WTC11 (cell line): ENCODE data around the gene IDH3A. TPM values are rescaled to one million over a fixed set of nuclear protein-coding genes. Genes with fewer than 3 reads are reported as not detected.
A peak's percentile ranks its signal among the peaks of the same experiment; 100 is the strongest.

Source experiments
- ATAC-seq: fragments of 200-7000 bp; cut with Tn5 transposase; 2 replicates; pipeline ENCODE4 v1.10.0; 2021; ENCODE audit warnings: mild to moderate bottlenecking, moderate library complexity
- CTCF ChIA-PET: fragments of 300-600 bp; sonication (Branson Sonifier 250); formaldehyde crosslinking; loops from one replicate; lab custom pipeline; 2021; ENCODE audit warnings: antibody characterized with exemption; lab: Charles Lee
- POLR2A ChIA-PET: fragments of 350-600 bp; sonication (Branson Sonifier 250); formaldehyde crosslinking; loops from one replicate; lab custom pipeline; 2021; ENCODE audit warnings: antibody characterized with exemption; lab: Charles Lee
- DNase-seq: peaks from one replicate; pipeline ENCODE4 v3.0.0; 2021; ENCODE audit warnings: low spot score
- H3K27ac Mint-ChIP-seq: 2 replicates; pipeline ENCODE4 v1.8.0; 2021; ENCODE audit warnings: mixed read lengths
- H3K27me3 Mint-ChIP-seq: 2 replicates; pipeline ENCODE4 v1.8.0; 2021; ENCODE audit warnings: low read depth, mild to moderate bottlenecking, moderate library complexity, mixed read lengths
- H3K36me3 Mint-ChIP-seq: 2 replicates; pipeline ENCODE4 v1.8.0; 2021; ENCODE audit warnings: mixed read lengths
- H3K4me1 Mint-ChIP-seq: 2 replicates; pipeline ENCODE4 v1.8.0; 2022; ENCODE audit warnings: mixed read lengths
- H3K4me3 Mint-ChIP-seq: 2 replicates; pipeline ENCODE4 v1.8.0; 2021; ENCODE audit warnings: mild to moderate bottlenecking, moderate library complexity, mixed read lengths
- H3K9me3 Mint-ChIP-seq: 2 replicates; pipeline ENCODE4 v1.8.0; 2021; ENCODE audit warnings: mixed read lengths
- EMX1 ChIP-seq: fragments of 250-450 bp; sonication (Bioruptor Pico); IDR thresholded peaks from 2 replicates; pipeline ENCODE4 v1.8.0; 2021; ENCODE audit warnings: mild to moderate bottlenecking
- FOXK1 ChIP-seq: sonication (generic); formaldehyde crosslinking; IDR thresholded peaks from 2 replicates; pipeline ENCODE4 v1.8.0; 2022; ENCODE audit warnings: mild to moderate bottlenecking, moderate library complexity, missing genetic modification reagents
- GTF2I ChIP-seq: fragments of 250-450 bp; sonication (Bioruptor Pico); conservative IDR thresholded peaks from 2 replicates; pipeline ENCODE4 v1.4.0; 2021; ENCODE audit warnings: mild to moderate bottlenecking
- JUN ChIP-seq: sonication (generic); formaldehyde crosslinking; IDR thresholded peaks from 2 replicates; pipeline ENCODE4 v1.8.0; 2023; ENCODE audit warnings: mild to moderate bottlenecking, missing genetic modification reagents
- KAT7 ChIP-seq: sonication (generic); formaldehyde crosslinking; IDR thresholded peaks from 2 replicates; pipeline ENCODE4 v1.8.1; 2023; ENCODE audit warnings: missing genetic modification reagents, mild to moderate bottlenecking, borderline replicate concordance
- NFE2L1 ChIP-seq: sonication (generic); formaldehyde crosslinking; IDR thresholded peaks from 2 replicates; pipeline ENCODE4 v1.8.1; 2023; ENCODE audit warnings: missing genetic modification reagents
- NFYB ChIP-seq: sonication (generic); formaldehyde crosslinking; conservative IDR thresholded peaks from 2 replicates; pipeline ENCODE4 v1.8.0; 2022; ENCODE audit warnings: low read depth, missing genetic modification reagents
- NR1H2 ChIP-seq: sonication (generic); formaldehyde crosslinking; IDR thresholded peaks from 2 replicates; pipeline ENCODE4 v1.9.0; 2021; ENCODE audit warnings: mild to moderate bottlenecking, moderate library complexity, missing genetic modification reagents
- SMAD4 ChIP-seq: sonication (generic); formaldehyde crosslinking; IDR thresholded peaks from 2 replicates; pipeline ENCODE4 v1.8.0; 2022; ENCODE audit warnings: mild to moderate bottlenecking, missing genetic modification reagents
- ZNF219 ChIP-seq: sonication (generic); formaldehyde crosslinking; IDR thresholded peaks from 2 replicates; pipeline ENCODE4 v1.8.0; 2023; ENCODE audit warnings: missing genetic modification reagents, mild to moderate bottlenecking, borderline replicate concordance
- ZNF232 ChIP-seq: sonication (generic); formaldehyde crosslinking; IDR thresholded peaks from 2 replicates; pipeline ENCODE4 v1.8.0; 2022; ENCODE audit warnings: mild to moderate bottlenecking, missing genetic modification reagents
- total RNA-seq: library from RNA; stranded (reverse); gene quantifications from 3 replicates; pipeline ENCODE4 v1.2.3, GENCODE V29; 2021
- TF ChIP-seq, protein P1 (sequence below): sonication (generic); formaldehyde crosslinking; conservative IDR thresholded peaks from 2 replicates; pipeline ENCODE4 v1.8.1; 2022; ENCODE audit warnings: mild to moderate bottlenecking, missing genetic modification reagents
- TF ChIP-seq, protein P2 (sequence below): sonication (generic); formaldehyde crosslinking; IDR thresholded peaks from 2 replicates; pipeline ENCODE4 v1.8.0; 2022; ENCODE audit warnings: mild to moderate bottlenecking, missing genetic modification reagents
- TF ChIP-seq, protein P3 (sequence below): fragments of 250-450 bp; sonication (Bioruptor Pico); IDR thresholded peaks from 2 replicates; pipeline ENCODE4 v2.1.2; 2022; ENCODE audit warnings: mild to moderate bottlenecking, moderate library complexity
- TF ChIP-seq, protein P4 (sequence below): sonication (generic); formaldehyde crosslinking; IDR thresholded peaks from 2 replicates; pipeline ENCODE4 v1.8.0; 2022; ENCODE audit warnings: mild to moderate bottlenecking, missing genetic modification reagents
- TF ChIP-seq, protein P5 (sequence below): sonication (generic); formaldehyde crosslinking; IDR thresholded peaks from 2 replicates; pipeline ENCODE4 v1.8.0; 2022; ENCODE audit warnings: missing genetic modification reagents
- TF ChIP-seq, protein P6 (sequence below): sonication (generic); formaldehyde crosslinking; IDR thresholded peaks from 2 replicates; pipeline ENCODE4 v1.8.0; 2023; ENCODE audit warnings: missing genetic modification reagents
- TF ChIP-seq, protein P7 (sequence below): sonication (generic); formaldehyde crosslinking; IDR thresholded peaks from 2 replicates; pipeline ENCODE4 v1.8.1; 2022; ENCODE audit warnings: mild to moderate bottlenecking, moderate library complexity, missing genetic modification reagents
- TF ChIP-seq, protein P8 (sequence below): sonication (generic); formaldehyde crosslinking; IDR thresholded peaks from 2 replicates; pipeline ENCODE4 v1.8.1; 2022; ENCODE audit warnings: low read depth, missing genetic modification reagents, borderline replicate concordance
- TF ChIP-seq, protein P9 (sequence below): sonication (generic); formaldehyde crosslinking; IDR thresholded peaks from 2 replicates; pipeline ENCODE4 v1.8.1; 2022; ENCODE audit warnings: mild to moderate bottlenecking, missing genetic modification reagents, moderate library complexity, borderline replicate concordance

Gene IDH3A
- total RNA-seq, 1 experiment from 2014 or later, result 56.6 TPM

DNA sequence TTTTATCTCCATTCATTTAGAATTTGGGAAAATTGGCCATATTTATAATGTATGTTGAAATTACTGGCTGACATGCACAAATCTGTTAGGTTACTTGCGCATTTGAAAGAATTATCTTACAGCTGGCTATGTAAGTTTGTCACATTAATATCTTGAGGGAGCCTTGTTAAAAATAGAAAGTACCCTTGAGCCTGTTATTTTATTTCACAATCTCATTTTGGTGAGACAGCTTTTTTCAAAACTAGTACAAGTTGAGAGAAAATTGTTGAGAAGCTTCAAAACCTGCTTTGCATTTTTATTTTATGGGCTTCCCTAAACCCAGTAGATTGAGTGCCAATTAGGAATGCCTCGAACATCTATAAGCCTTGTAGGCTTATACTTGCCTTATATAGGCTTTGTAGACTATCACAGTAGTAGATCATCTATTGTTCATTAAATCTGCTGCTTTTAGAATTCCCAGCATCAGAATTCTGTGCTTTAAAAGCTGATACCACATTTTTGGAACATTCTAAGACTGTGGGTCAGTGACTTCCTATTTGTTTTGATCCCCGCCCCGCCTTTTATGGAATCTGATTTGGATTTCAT is 6.3 kb downstream of the IDH3A start (continued):
- TF ChIP-seq, protein P1, sequence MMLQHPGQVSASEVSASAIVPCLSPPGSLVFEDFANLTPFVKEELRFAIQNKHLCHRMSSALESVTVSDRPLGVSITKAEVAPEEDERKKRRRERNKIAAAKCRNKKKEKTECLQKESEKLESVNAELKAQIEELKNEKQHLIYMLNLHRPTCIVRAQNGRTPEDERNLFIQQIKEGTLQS (CRISPR knock-in tag), result no peak
- TF ChIP-seq, all 79 proteins: peak for 0

DNA sequence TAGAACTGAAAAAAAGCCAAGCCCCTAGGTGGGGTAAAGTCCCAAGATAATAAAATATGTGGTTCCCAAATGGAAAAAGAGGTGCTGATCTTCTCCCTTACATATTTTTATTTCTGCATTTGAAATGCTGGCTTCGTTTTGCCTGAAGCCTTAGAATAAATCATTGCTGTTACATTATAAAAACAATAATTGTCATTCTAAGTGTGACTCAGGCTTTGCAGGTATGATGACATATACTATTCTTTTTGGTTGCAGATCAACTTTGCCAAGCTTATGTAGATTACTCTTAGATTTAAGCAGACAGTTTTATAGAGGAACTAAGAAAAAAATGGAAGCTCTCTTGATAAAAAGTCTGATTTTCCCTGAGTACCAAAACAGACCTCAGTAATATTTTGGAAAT is 7.5 kb downstream of the IDH3A start:
- ATAC-seq (no peak), DNase-seq (no peak)
- CTCF ChIA-PET, result interaction anchor here (0.6 to 2.0 kb wide), 6 partner anchors 16 to 85 kb away, joined by 3 to 10 read pairs (median 4); no protein-coding TSS in a partner anchor
- peak overlapping the region; percentile 64 for H3K27ac Mint-ChIP-seq
- POLR2A ChIA-PET, result no interaction called here
- no peaks in the 10 kb centered on the region for H3K9me3 Mint-ChIP-seq
- H3K27me3 Mint-ChIP-seq, result no peaks in the 10 kb centered on the region
- 0 out of 2 replicates have a peak overlapping the region, but pooled peaks have one; percentile 16 for H3K4me3 Mint-ChIP-seq
- TF ChIP-seq KAT7 (CRISPR knock-in tag) (no peak), NFYB (CRISPR knock-in tag) (no peak)
- H3K36me3 Mint-ChIP-seq, result peaks cover 2% of the 10 kb centered on the region; the same call in 1 of the 2 replicates
- peaks cover 30% of the 10 kb centered on the region for H3K4me1 Mint-ChIP-seq

DNA sequence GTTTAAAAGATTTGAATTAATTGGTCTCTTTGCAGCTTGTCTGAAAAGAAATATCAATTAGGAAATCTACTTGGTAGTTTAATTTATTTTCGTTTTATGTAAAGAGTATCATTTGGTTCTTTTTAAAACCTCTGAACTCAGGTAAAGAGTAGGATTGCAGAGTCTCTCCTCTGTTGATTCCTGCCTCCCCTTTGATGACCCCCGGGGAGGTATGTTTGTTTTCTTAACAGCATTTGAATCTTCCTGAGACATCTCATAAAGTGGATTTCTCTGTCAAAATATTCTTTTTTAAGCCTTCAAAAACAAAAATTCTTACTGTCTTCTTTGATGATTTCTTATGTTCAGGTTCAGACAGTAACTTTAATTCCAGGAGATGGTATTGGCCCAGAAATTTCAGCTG is 8.0 kb downstream of the IDH3A start:
- DNase-seq, result no peak
- H3K27ac Mint-ChIP-seq, result peak overlapping the region; percentile 64
- peaks cover 30% of the 10 kb centered on the region for H3K4me1 Mint-ChIP-seq
- CTCF ChIA-PET, result interaction anchor here (0.6 to 2.0 kb wide), 5 partner anchors 16 to 84 kb away, joined by 3 to 10 read pairs (median 4); no protein-coding TSS in a partner anchor
- no peaks in the 10 kb centered on the region for H3K27me3 Mint-ChIP-seq
- peaks cover 8% of the 10 kb centered on the region; the same call in 1 of the 2 replicates for H3K36me3 Mint-ChIP-seq
- ATAC-seq, result peak; percentile 50; the same call in 1 of the 2 replicates
- H3K9me3 Mint-ChIP-seq, result no peaks in the 10 kb centered on the region
- TF ChIP-seq FOXK1 (CRISPR knock-in tag) (no peak), ZNF232 (no peak), EMX1 (no peak), JUN (CRISPR knock-in tag) (no peak), SMAD4 (CRISPR knock-in tag) (no peak), NFE2L1 (CRISPR knock-in tag) (no peak), ZNF219 (CRISPR knock-in tag) (no peak), NR1H2 (no peak), GTF2I (CRISPR knock-in tag) (no peak)
- TF ChIP-seq, protein P2, sequence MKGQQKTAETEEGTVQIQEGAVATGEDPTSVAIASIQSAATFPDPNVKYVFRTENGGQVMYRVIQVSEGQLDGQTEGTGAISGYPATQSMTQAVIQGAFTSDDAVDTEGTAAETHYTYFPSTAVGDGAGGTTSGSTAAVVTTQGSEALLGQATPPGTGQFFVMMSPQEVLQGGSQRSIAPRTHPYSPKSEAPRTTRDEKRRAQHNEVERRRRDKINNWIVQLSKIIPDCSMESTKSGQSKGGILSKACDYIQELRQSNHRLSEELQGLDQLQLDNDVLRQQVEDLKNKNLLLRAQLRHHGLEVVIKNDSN (CRISPR knock-in tag), result no peak
- TF ChIP-seq, protein P3, sequence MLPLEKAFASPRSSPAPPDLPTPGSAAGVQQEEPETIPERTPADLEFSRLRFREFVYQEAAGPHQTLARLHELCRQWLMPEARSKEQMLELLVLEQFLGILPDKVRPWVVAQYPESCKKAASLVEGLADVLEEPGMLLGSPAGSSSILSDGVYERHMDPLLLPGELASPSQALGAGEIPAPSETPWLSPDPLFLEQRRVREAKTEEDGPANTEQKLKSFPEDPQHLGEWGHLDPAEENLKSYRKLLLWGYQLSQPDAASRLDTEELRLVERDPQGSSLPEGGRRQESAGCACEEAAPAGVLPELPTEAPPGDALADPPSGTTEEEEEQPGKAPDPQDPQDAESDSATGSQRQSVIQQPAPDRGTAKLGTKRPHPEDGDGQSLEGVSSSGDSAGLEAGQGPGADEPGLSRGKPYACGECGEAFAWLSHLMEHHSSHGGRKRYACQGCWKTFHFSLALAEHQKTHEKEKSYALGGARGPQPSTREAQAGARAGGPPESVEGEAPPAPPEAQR (CRISPR knock-in tag), result no peak
- TF ChIP-seq, protein P4, sequence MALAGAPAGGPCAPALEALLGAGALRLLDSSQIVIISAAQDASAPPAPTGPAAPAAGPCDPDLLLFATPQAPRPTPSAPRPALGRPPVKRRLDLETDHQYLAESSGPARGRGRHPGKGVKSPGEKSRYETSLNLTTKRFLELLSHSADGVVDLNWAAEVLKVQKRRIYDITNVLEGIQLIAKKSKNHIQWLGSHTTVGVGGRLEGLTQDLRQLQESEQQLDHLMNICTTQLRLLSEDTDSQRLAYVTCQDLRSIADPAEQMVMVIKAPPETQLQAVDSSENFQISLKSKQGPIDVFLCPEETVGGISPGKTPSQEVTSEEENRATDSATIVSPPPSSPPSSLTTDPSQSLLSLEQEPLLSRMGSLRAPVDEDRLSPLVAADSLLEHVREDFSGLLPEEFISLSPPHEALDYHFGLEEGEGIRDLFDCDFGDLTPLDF (CRISPR knock-in tag), result no peak
- TF ChIP-seq, protein P5, sequence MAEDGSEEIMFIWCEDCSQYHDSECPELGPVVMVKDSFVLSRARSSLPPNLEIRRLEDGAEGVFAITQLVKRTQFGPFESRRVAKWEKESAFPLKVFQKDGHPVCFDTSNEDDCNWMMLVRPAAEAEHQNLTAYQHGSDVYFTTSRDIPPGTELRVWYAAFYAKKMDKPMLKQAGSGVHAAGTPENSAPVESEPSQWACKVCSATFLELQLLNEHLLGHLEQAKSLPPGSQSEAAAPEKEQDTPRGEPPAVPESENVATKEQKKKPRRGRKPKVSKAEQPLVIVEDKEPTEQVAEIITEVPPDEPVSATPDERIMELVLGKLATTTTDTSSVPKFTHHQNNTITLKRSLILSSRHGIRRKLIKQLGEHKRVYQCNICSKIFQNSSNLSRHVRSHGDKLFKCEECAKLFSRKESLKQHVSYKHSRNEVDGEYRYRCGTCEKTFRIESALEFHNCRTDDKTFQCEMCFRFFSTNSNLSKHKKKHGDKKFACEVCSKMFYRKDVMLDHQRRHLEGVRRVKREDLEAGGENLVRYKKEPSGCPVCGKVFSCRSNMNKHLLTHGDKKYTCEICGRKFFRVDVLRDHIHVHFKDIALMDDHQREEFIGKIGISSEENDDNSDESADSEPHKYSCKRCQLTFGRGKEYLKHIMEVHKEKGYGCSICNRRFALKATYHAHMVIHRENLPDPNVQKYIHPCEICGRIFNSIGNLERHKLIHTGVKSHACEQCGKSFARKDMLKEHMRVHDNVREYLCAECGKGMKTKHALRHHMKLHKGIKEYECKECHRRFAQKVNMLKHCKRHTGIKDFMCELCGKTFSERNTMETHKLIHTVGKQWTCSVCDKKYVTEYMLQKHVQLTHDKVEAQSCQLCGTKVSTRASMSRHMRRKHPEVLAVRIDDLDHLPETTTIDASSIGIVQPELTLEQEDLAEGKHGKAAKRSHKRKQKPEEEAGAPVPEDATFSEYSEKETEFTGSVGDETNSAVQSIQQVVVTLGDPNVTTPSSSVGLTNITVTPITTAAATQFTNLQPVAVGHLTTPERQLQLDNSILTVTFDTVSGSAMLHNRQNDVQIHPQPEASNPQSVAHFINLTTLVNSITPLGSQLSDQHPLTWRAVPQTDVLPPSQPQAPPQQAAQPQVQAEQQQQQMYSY (CRISPR knock-in tag), result no peak
- TF ChIP-seq, protein P6, sequence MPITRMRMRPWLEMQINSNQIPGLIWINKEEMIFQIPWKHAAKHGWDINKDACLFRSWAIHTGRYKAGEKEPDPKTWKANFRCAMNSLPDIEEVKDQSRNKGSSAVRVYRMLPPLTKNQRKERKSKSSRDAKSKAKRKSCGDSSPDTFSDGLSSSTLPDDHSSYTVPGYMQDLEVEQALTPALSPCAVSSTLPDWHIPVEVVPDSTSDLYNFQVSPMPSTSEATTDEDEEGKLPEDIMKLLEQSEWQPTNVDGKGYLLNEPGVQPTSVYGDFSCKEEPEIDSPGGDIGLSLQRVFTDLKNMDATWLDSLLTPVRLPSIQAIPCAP (CRISPR knock-in tag), result no peak
- TF ChIP-seq, protein P7, sequence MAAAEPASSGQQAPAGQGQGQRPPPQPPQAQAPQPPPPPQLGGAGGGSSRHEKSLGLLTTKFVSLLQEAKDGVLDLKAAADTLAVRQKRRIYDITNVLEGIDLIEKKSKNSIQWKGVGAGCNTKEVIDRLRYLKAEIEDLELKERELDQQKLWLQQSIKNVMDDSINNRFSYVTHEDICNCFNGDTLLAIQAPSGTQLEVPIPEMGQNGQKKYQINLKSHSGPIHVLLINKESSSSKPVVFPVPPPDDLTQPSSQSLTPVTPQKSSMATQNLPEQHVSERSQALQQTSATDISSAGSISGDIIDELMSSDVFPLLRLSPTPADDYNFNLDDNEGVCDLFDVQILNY, result no peak
- TF ChIP-seq, protein P8, sequence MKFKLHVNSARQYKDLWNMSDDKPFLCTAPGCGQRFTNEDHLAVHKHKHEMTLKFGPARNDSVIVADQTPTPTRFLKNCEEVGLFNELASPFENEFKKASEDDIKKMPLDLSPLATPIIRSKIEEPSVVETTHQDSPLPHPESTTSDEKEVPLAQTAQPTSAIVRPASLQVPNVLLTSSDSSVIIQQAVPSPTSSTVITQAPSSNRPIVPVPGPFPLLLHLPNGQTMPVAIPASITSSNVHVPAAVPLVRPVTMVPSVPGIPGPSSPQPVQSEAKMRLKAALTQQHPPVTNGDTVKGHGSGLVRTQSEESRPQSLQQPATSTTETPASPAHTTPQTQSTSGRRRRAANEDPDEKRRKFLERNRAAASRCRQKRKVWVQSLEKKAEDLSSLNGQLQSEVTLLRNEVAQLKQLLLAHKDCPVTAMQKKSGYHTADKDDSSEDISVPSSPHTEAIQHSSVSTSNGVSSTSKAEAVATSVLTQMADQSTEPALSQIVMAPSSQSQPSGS, result no peak
- TF ChIP-seq, protein P9, sequence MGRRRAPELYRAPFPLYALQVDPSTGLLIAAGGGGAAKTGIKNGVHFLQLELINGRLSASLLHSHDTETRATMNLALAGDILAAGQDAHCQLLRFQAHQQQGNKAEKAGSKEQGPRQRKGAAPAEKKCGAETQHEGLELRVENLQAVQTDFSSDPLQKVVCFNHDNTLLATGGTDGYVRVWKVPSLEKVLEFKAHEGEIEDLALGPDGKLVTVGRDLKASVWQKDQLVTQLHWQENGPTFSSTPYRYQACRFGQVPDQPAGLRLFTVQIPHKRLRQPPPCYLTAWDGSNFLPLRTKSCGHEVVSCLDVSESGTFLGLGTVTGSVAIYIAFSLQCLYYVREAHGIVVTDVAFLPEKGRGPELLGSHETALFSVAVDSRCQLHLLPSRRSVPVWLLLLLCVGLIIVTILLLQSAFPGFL (CRISPR knock-in tag), result no peak
- H3K4me3 Mint-ChIP-seq, result 0 out of 2 replicates have a peak overlapping the region, but pooled peaks have one; percentile 16
- POLR2A ChIA-PET, result no interaction called here
